Panc1 (cell line): ENCODE results near the gene ELAVL1.

Source experiments
- POLR2AphosphoS5 ChIP-seq: IDR thresholded peaks from 2 replicates; pipeline ENCODE4 v1.6.1; 2012; ENCODE audit warnings: mild to moderate bottlenecking, low read depth, low read length, moderate library complexity
- SIN3A ChIP-seq: IDR thresholded peaks from 2 replicates; pipeline ENCODE4 v1.6.1; 2012; ENCODE audit warnings: low read depth, mild to moderate bottlenecking, low read length, moderate library complexity, borderline replicate concordance; ENCODE audit not compliant: insufficient read depth
- TF ChIP-seq, protein P1 (sequence below): fragments of 450-650 bp; IDR thresholded peaks from 2 replicates; pipeline ENCODE4 v1.5.1; 2017; ENCODE audit warnings: mild to moderate bottlenecking

DNA sequence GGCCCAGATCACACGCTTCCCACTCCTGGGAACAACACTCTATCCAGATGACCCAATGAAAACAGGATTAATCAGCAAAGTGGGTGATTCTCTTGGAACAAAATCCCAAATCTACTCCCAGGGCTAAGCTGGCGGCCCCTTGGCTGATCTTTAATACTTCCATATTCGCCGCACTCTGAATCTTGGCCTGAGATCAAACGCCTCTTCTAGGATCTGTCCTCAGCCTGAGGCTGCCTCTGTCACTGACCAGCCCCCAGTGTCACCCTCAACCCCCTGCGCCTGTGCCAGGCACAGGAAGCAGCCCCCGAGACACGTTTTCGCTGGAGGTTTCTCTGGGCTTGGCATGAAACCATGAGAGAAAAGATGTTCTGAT is 77.1 kb downstream of the ELAVL1 start:
- TF ChIP-seq, protein P1, sequence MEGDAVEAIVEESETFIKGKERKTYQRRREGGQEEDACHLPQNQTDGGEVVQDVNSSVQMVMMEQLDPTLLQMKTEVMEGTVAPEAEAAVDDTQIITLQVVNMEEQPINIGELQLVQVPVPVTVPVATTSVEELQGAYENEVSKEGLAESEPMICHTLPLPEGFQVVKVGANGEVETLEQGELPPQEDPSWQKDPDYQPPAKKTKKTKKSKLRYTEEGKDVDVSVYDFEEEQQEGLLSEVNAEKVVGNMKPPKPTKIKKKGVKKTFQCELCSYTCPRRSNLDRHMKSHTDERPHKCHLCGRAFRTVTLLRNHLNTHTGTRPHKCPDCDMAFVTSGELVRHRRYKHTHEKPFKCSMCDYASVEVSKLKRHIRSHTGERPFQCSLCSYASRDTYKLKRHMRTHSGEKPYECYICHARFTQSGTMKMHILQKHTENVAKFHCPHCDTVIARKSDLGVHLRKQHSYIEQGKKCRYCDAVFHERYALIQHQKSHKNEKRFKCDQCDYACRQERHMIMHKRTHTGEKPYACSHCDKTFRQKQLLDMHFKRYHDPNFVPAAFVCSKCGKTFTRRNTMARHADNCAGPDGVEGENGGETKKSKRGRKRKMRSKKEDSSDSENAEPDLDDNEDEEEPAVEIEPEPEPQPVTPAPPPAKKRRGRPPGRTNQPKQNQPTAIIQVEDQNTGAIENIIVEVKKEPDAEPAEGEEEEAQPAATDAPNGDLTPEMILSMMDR: no peak
- no peak for TF ChIP-seq POLR2AphosphoS5
- TF ChIP-seq SIN3A: no peak
